ENCODE measurements around the gene C4orf51.
"Not testable (repeated sequence)": the region's sequence is repeated elsewhere in the genome, so short reads cannot be mapped to it uniquely, and the experiment has no call there.

Gene C4orf51

GRCh38 chr4:145679991-145680455, at the start of gene C4orf51:
Gene C4orf51 (plus strand): TSS chr4:145680146. CDS start chr4:145680204, 58 bp downstream.
- DNase-seq (ENCODE audit: low read depth, low spot score), result no peak

GRCh38 chr4:145635117-145635516, 44.8 kb upstream of the C4orf51 start:
- DNase-seq (ENCODE audit: low read depth, low spot score), result no peak

GRCh38 chr4:145635630-145636029, 44.3 kb upstream of the C4orf51 start:
- DNase-seq (ENCODE audit: low read depth, low spot score), result no peak

GRCh38 chr4:145639186-145639698, 40.7 kb upstream of the C4orf51 start:
- no peak for DNase-seq (ENCODE audit: low read depth, low spot score)

- DNase-seq (ENCODE audit: low read depth, low spot score), result not testable (repeated sequence)
Observed at GRCh38 chr4:145640236-145640635, 39.7 kb upstream of the C4orf51 start.

GRCh38 chr4:145643295-145643694, 36.7 kb upstream of the C4orf51 start:
- no peak for DNase-seq (ENCODE audit: low read depth, low spot score)

- DNase-seq (ENCODE audit: low read depth, low spot score), result no peak
Observed at GRCh38 chr4:145644699-145645098, 35.2 kb upstream of the C4orf51 start.

- DNase-seq (ENCODE audit: low read depth, low spot score), result no peak
Observed at GRCh38 chr4:145656156-145656555, 23.8 kb upstream of the C4orf51 start.

- no peak for DNase-seq (ENCODE audit: low read depth, low spot score)
Observed at GRCh38 chr4:145660064-145660463, 19.9 kb upstream of the C4orf51 start.

GRCh38 chr4:145663194-145663593, 16.8 kb upstream of the C4orf51 start:
- no peak for DNase-seq (ENCODE audit: low read depth, low spot score)

- no peak for DNase-seq (ENCODE audit: low read depth, low spot score)
Observed at GRCh38 chr4:145665773-145666172, 14.2 kb upstream of the C4orf51 start.

GRCh38 chr4:145670422-145670821, 9.5 kb upstream of the C4orf51 start:
- no peak for DNase-seq (ENCODE audit: low read depth, low spot score)

GRCh38 chr4:145679520-145679919, 426 bp upstream of the C4orf51 start:
- peak; percentile 27 for DNase-seq (ENCODE audit: low read depth, low spot score)

- no peak for DNase-seq (ENCODE audit: low read depth, low spot score)
Observed at GRCh38 chr4:145680902-145681301, 956 bp downstream of the C4orf51 start.

GRCh38 chr4:145681518-145681917, 1.6 kb downstream of the C4orf51 start:
- no peak for DNase-seq (ENCODE audit: low read depth, low spot score)

GRCh38 chr4:145681956-145682355, 2.0 kb downstream of the C4orf51 start:
- no peak for DNase-seq (ENCODE audit: low read depth, low spot score)

- DNase-seq (ENCODE audit: low read depth, low spot score), result no peak
Observed at GRCh38 chr4:145686991-145687390, 7.0 kb downstream of the C4orf51 start.

GRCh38 chr4:145690610-145691009, 10.7 kb downstream of the C4orf51 start:
- DNase-seq (ENCODE audit: low read depth, low spot score), result no peak

- DNase-seq (ENCODE audit: low read depth, low spot score), result not testable (repeated sequence)
Observed at GRCh38 chr4:145691416-145691815, 11.5 kb downstream of the C4orf51 start.

GRCh38 chr4:145694929-145695328, 15.0 kb downstream of the C4orf51 start:
- no peak for DNase-seq (ENCODE audit: low read depth, low spot score)

GRCh38 chr4:145697332-145697731, 17.4 kb downstream of the C4orf51 start:
- DNase-seq (ENCODE audit: low read depth, low spot score), result no peak

- DNase-seq (ENCODE audit: low read depth, low spot score), result peak; percentile 49
Observed at GRCh38 chr4:145698507-145698906, 18.6 kb downstream of the C4orf51 start.

GRCh38 chr4:145703850-145704497, 24.0 kb downstream of the C4orf51 start:
- peak; percentile 73 for DNase-seq (ENCODE audit: low read depth, low spot score)

GRCh38 chr4:145709336-145709735, 29.4 kb downstream of the C4orf51 start:
- DNase-seq (ENCODE audit: low read depth, low spot score), result no peak

Data from ELF-1 (cell line).